Activated CD8-positive, alpha-beta T cell treated with anti-CD3 and anti-CD28 coated beads for 36 hours (primary cell): ENCODE results near the gene RAMAC. TPM values are rescaled to one million over a fixed set of nuclear protein-coding genes. Genes with fewer than 3 reads are reported as not detected.

ENCODE experiments used
- ATAC-seq: fragments of 200-7000 bp; cut with Tn5 transposase; one replicate; pipeline ENCODE4 v1.10.0; 2021; ENCODE audit warnings: mild to moderate bottlenecking, moderate library complexity
- CTCF ChIA-PET: fragments of 350-600 bp; sonication (Branson Sonifier 250); formaldehyde crosslinking; loops from one replicate; lab custom pipeline; 2021; ENCODE audit warnings: antibody characterized with exemption; lab: Charles Lee
- POLR2A ChIA-PET: fragments of 350-600 bp; sonication (Branson Sonifier 250); formaldehyde crosslinking; loops from one replicate; lab custom pipeline; 2021; ENCODE audit warnings: antibody characterized with exemption; lab: Charles Lee
- DNase-seq: peaks from one replicate; pipeline ENCODE4 v3.0.0-alpha.2; 2020
- H3K27ac Mint-ChIP-seq: one replicate; pipeline ENCODE4 v1.8.0; 2021; ENCODE audit warnings: mild to moderate bottlenecking, mixed read lengths
- H3K27me3 Mint-ChIP-seq: one replicate; pipeline ENCODE4 v1.8.0; 2021; ENCODE audit warnings: mixed read lengths
- H3K36me3 Mint-ChIP-seq: one replicate; pipeline ENCODE4 v1.8.0; 2021; ENCODE audit warnings: low read depth, mixed read lengths
- H3K4me1 Mint-ChIP-seq: one replicate; pipeline ENCODE4 v1.8.0; 2021; ENCODE audit warnings: low read depth, mixed read lengths
- H3K4me3 Mint-ChIP-seq: one replicate; pipeline ENCODE4 v1.8.0; 2021; ENCODE audit warnings: mild to moderate bottlenecking, moderate library complexity, mixed read lengths
- H3K9me3 Mint-ChIP-seq: one replicate; pipeline ENCODE4 v1.8.0; 2021; ENCODE audit warnings: mixed read lengths
- intact Hi-C: fragments of 100-400 bp; cut with micrococcal nuclease; formaldehyde crosslinking; loops from one replicate; pipeline ENCODE4 v1.10.0; 2022
- total RNA-seq, 2 experiments: library from RNA; stranded (reverse); gene quantifications; one replicate each; pipeline ENCODE4 v1.2.3, GENCODE V29; 2021
- TF ChIP-seq, protein P1 (sequence below): fragments of 200-600 bp; IDR thresholded peaks from one replicate; pipeline ENCODE4 v1.8.0; 2022; ENCODE audit warnings: antibody characterized with exemption, mild to moderate bottlenecking

Gene RAMAC
- total RNA-seq, 2 experiments from 2014 or later = 18.2 to 19.7 TPM

DNA sequence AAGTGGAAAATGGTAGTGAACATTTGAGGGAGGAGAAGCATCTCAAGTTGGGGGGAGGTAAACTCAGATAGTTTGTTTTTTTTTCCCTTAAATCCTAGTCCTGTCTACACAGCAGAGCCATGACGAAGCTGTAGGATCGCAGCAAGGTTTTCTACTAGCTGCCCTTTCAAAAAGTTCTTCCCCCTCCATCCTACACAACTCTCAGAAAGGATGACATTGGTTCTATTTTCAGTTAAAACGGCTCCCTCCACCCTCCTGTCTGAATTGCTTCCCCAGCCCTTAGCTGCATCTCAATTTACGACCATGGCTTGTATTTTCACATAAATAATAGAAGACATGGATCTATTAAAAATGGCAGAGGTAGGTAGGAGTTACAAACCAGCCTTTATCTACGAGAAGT lies 35.7 kb upstream of the RAMAC start:
- ChIA-PET CTCF (interaction anchor here (1.0 kb wide), 1 partner anchor 50 kb away, joined by 3 read pairs; no protein-coding TSS in a partner anchor), POLR2A (no interaction called here)
- peaks cover 2% of the 10 kb centered on the region for H3K4me1 Mint-ChIP-seq
- DNase-seq (no peak), ATAC-seq (no peak)
- H3K27ac Mint-ChIP-seq = no peak overlapping the region
- peaks cover 8% of the 10 kb centered on the region for H3K27me3 Mint-ChIP-seq
- no peak overlapping the region for H3K4me3 Mint-ChIP-seq
- TF ChIP-seq, protein P1, sequence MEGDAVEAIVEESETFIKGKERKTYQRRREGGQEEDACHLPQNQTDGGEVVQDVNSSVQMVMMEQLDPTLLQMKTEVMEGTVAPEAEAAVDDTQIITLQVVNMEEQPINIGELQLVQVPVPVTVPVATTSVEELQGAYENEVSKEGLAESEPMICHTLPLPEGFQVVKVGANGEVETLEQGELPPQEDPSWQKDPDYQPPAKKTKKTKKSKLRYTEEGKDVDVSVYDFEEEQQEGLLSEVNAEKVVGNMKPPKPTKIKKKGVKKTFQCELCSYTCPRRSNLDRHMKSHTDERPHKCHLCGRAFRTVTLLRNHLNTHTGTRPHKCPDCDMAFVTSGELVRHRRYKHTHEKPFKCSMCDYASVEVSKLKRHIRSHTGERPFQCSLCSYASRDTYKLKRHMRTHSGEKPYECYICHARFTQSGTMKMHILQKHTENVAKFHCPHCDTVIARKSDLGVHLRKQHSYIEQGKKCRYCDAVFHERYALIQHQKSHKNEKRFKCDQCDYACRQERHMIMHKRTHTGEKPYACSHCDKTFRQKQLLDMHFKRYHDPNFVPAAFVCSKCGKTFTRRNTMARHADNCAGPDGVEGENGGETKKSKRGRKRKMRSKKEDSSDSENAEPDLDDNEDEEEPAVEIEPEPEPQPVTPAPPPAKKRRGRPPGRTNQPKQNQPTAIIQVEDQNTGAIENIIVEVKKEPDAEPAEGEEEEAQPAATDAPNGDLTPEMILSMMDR = no peak
- intact Hi-C loops = no loop called here
- no peaks in the 10 kb centered on the region for H3K36me3 Mint-ChIP-seq
- no peaks in the 10 kb centered on the region for H3K9me3 Mint-ChIP-seq

DNA sequence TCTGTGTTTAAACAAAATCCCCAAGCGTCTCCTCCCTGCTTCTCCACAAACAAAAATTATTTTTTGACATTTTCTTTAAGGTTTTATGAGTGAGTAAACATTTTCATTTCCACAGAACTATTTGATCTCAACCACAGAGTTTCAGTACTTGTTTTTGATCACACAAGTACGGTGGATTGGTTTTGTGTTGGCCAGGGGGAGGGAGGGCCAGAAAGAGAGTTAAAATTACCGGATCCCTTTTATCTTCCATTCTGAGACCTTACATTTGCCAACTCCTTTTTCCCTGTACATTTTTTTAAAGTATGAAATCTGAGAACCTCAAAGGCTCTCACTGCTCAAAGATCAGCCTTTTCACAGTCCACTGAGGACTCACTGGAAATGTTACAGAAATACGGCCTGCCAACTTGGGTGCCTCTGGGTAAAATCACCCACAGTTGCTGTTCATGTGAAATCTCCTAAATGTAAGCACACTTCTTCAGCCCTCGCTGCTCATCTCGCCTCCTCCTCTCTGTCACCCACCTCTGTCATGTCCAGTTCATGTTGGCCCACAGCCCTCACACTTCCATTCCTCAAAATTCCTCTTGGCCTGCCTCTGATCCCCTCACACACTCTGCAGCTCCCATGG lies 35.2 kb upstream of the RAMAC start:
- H3K4me1 Mint-ChIP-seq = peaks cover 2% of the 10 kb centered on the region
- no peak overlapping the region for H3K27ac Mint-ChIP-seq
- ATAC-seq (peak; percentile 44), DNase-seq (peak; percentile 27)
- no peaks in the 10 kb centered on the region for H3K36me3 Mint-ChIP-seq
- CTCF ChIA-PET = no interaction called here
- peaks cover 8% of the 10 kb centered on the region for H3K27me3 Mint-ChIP-seq
- no peak overlapping the region for H3K4me3 Mint-ChIP-seq
- TF ChIP-seq, protein P1 = no peak
- no peaks in the 10 kb centered on the region for H3K9me3 Mint-ChIP-seq
- POLR2A ChIA-PET = no interaction called here
- intact Hi-C loops = no loop called here

DNA sequence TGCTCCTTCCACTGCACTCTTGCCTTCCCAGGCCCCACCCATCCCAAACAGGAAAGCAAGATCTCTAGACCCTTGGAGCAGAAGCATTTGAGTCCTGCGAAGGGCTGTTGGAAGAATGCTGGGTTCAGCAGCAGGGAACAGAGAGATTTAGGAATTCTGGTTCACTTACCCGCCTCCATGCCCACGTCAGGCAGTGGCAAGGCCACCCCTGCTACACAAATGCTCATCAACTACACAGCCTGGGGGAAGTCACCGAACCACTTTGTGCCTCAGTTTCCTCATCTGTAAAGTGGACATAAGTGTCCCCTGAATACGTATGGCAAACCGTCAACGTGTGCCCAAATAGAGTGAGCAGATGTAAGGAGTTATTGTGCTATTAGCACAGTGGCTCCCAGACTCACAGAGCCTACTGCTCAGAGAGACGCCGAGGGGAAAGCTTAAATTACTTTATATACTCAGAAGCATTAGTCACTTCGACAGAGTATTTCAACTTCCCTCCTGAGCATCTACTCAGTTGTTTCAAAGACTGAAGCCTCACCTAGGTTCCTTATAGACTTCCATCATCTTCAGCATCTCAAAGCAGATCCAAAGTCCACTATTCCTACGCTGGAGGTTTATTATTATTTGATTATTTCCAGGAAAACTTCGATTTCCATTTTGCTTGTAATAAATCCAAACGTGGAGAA lies 34.4 kb upstream of the RAMAC start:
- ATAC-seq (peak; percentile 52), DNase-seq (no peak)
- intact Hi-C loops = no loop called here
- Mint-ChIP-seq H3K4me3 (peak overlapping the region; percentile 72), H3K27ac (no peak overlapping the region), H3K9me3 (no peaks in the 10 kb centered on the region), H3K4me1 (peaks cover 2% of the 10 kb centered on the region), H3K36me3 (no peaks in the 10 kb centered on the region), H3K27me3 (peaks cover 8% of the 10 kb centered on the region)
- ChIA-PET POLR2A (no interaction called here), CTCF (no interaction called here)
- TF ChIP-seq, protein P1 = no peak

DNA sequence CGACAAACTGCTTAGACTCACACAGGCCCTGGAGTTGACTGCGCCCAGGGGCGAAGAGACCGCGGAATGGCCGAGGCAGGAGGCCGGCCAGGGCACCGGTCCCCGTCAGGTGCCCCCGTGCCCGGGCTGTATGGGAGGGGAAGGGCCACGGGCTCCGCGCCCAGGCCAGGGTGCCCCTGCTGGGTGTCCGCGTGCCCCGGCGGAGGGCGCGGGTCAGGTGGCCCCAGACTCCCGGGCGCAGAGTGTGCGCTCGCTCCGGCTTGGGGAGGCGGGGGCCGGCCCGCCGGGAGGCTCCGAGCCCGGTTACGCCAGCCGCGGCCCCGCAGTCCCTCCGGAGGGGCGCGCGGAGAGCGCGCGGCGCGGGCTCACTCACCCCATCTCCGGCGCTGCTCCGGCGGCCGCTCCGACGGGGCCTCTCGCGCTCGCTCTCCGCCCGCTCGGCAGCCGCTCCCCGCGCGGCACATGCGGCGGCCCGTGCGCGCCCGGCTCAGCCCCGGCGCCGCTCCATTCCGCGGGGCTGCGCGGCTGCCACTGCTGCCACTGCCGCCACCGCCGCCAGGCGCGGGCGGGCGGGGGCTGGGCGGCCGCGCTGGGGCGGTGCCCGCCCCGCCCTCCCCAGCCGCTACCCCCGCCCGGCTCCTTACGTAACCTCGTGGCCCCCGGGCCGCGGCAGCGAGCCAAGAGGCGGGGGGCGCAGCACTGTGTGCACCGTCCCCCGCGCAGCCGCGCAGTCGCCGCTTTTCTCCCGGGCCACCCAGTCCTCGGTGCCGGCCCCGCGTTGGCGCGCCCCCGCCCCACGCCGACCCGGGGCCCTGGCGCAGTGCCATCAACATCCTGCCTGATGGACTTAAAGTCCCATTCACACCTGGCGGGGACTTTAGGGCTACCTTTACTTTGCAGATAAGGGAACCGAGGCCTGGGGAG lies 33.6 kb upstream of the RAMAC start, which contains the start of gene HOMER2:
Gene HOMER2 (minus strand): TSS at position 563 of the 924 bp plus-strand sequence. CDS start 185 bp downstream, at position 378.
- peaks cover 6% of the 10 kb centered on the region for H3K27me3 Mint-ChIP-seq
- POLR2A ChIA-PET = no interaction called here
- DNase-seq (peak; percentile 20), ATAC-seq (peak; percentile 65)
- intact Hi-C loops = no loop called here
- H3K27ac Mint-ChIP-seq = no peak within 1 kb of the TSS
- H3K36me3 Mint-ChIP-seq = no peaks in the 10 kb centered on the region
- TF ChIP-seq, protein P1 = no peak
- peaks cover 2% of the 10 kb centered on the region for H3K4me1 Mint-ChIP-seq
- peak within 1 kb of the TSS; percentile 72 for H3K4me3 Mint-ChIP-seq
- CTCF ChIA-PET = no interaction called here
- H3K9me3 Mint-ChIP-seq = no peaks in the 10 kb centered on the region
